Keratinocyte (primary cell): ENCODE data around the gene TMEM123. TPM values are rescaled to one million over a fixed set of nuclear protein-coding genes. Genes with fewer than 3 reads are reported as not detected.

Experiments used
- DNase-seq: peaks from one replicate; pipeline ENCODE4 v3.0.0-alpha.2; 2011; ENCODE audit warnings: low read depth, missing footprints, low spot score
- FAIRE-seq: peaks from 2 replicates; lab custom pipeline; 2011; peaks lifted over from hg19 to GRCh38; lab: Jason Lieb, UNC
- H2AFZ ChIP-seq: 2 replicates; pipeline ENCODE4 v1.6.0; 2012; ENCODE audit warnings: low read length, control low read depth, inconsistent platforms; ENCODE audit not compliant: control insufficient read depth
- H3K27ac ChIP-seq: 2 replicates; pipeline ENCODE4 v1.5.1; 2011; ENCODE audit warnings: low read length; ENCODE audit not compliant: control insufficient read depth, insufficient read depth
- H3K27me3 ChIP-seq: 3 replicates; pipeline ENCODE4 v1.6.0; 2011; ENCODE audit warnings: low read length; ENCODE audit not compliant: control insufficient read depth, insufficient read depth; ENCODE audit errors: extremely low read depth
- H3K36me3 ChIP-seq, 2 experiments: 2 replicates in 1 of 2; 3 replicates in 1 of 2; pipeline ENCODE4 v1.5.1; 2011; ENCODE audit warnings: low read length in 2 of 2, mild to moderate bottlenecking in 1 of 2; ENCODE audit not compliant: control insufficient read depth in 2 of 2, insufficient read depth in 2 of 2; ENCODE audit errors: extremely low read depth in 1 of 2
- H3K4me1 ChIP-seq: 3 replicates; pipeline ENCODE4 v1.5.1; 2011; ENCODE audit warnings: low read length; ENCODE audit not compliant: control insufficient read depth, insufficient read depth; ENCODE audit errors: extremely low read depth
- H3K4me2 ChIP-seq: 3 replicates; pipeline ENCODE4 v1.6.0; 2011; ENCODE audit warnings: low read depth, low read length; ENCODE audit not compliant: control insufficient read depth, insufficient read depth; ENCODE audit errors: extremely low read depth
- H3K4me3 ChIP-seq, 3 experiments: fragments of 200-600 bp in 1 of 3; sonication (generic) in 1 of 3; 2 replicates in 2 of 3; 3 replicates in 1 of 3; pipeline ENCODE4 v1.5.1; 2011 to 2016; ENCODE audit warnings: low read length in 3 of 3, mild to moderate bottlenecking in 3 of 3, control low read depth in 2 of 3, inconsistent platforms in 1 of 3, low read depth in 1 of 3, mixed read lengths in 1 of 3, mixed run types in 1 of 3, moderate library complexity in 1 of 3; ENCODE audit not compliant: control insufficient read depth in 2 of 3, insufficient read depth in 2 of 3; ENCODE audit errors: extremely low read depth in 1 of 3
- H3K79me2 ChIP-seq: 2 replicates; pipeline ENCODE4 v1.6.0; 2012; ENCODE audit warnings: low read length; ENCODE audit not compliant: control insufficient read depth, insufficient read depth
- H3K9ac ChIP-seq: 3 replicates; pipeline ENCODE4 v1.6.0; 2011; ENCODE audit warnings: low read length; ENCODE audit not compliant: control insufficient read depth, insufficient read depth; ENCODE audit errors: extremely low read depth
- H3K9me1 ChIP-seq: 3 replicates; pipeline ENCODE4 v1.6.0; 2011; ENCODE audit warnings: low read length; ENCODE audit not compliant: control insufficient read depth, insufficient read depth; ENCODE audit errors: extremely low read depth
- H3K9me3 ChIP-seq: 2 replicates; pipeline ENCODE4 v1.5.1; 2012; ENCODE audit warnings: low read depth, low read length; ENCODE audit not compliant: control insufficient read depth
- H4K20me1 ChIP-seq: 3 replicates; pipeline ENCODE4 v1.6.0; 2011; ENCODE audit warnings: low read length; ENCODE audit not compliant: control insufficient read depth, insufficient read depth; ENCODE audit errors: extremely low read depth
- CTCF ChIP-seq, 3 experiments: IDR thresholded peaks in 1 of 3; conservative IDR thresholded peaks in 1 of 3; optimal IDR thresholded peaks in 1 of 3; 2 replicates in 2 of 3; 3 replicates in 1 of 3; pipeline versions ENCODE3 to v1.5.1; 2011; ENCODE audit warnings: low read length in 3 of 3, mild to moderate bottlenecking in 3 of 3, moderate library complexity in 2 of 3, control low read depth in 1 of 3, inconsistent platforms in 1 of 3; ENCODE audit not compliant: insufficient read depth in 2 of 3; ENCODE audit errors: extremely low read depth in 1 of 3
- EZH2 ChIP-seq: IDR thresholded peaks from one replicate; pipeline ENCODE4 v1.6.1; 2012; ENCODE audit warnings: inconsistent platforms, mild to moderate bottlenecking, low read length, moderate library complexity
- dilution Hi-C: fragments of 300-500 bp; cut with MboI; formaldehyde crosslinking; loops from one replicate; pipeline ENCODE4 v1.7.0; 2020; ENCODE audit warnings: low sequenced_read_pairs; ENCODE audit not compliant: extremely low pct_ligation_motif_present
- polyA plus RNA-seq, 5 experiments: library from polyadenylated mRNA; depleted of rRNA in 3 of 5; stranded (reverse) in 3 of 5; stranded (forward) in 1 of 5; unstranded in 1 of 5; fragments of >200 nt; gene quantifications; 1 replicate in 1 of 5; 2 replicates in 3 of 5; 3 replicates in 1 of 5; pipeline versions ENCODE4 v1.2.1 to v1.2.3, GENCODE V29; 2011 to 2012; ENCODE audit warnings: missing spikeins in 2 of 5, low read depth in 1 of 5, low replicate concordance in 1 of 5

Gene TMEM123
- polyA plus RNA-seq, 1 donor (not counting 4 experiments of a cell fraction or from before 2014, with no cell fraction given): 408 TPM

- H3K9ac ChIP-seq: no peak overlapping the region
- no peak overlapping the region for H3K4me3 ChIP-seq
- no peaks in the 10 kb centered on the region for H3K9me1 ChIP-seq
- no peak overlapping the region for H2AFZ ChIP-seq
- peaks cover 6% of the 10 kb centered on the region for H3K9me3 ChIP-seq
- no peak overlapping the region for H3K27ac ChIP-seq
- dilution Hi-C loops: no loop called here
- peaks cover 43% of the 10 kb centered on the region for H3K79me2 ChIP-seq
- no peak overlapping the region for H3K4me2 ChIP-seq
- FAIRE-seq (no peak), DNase-seq (no peak)
- no peaks in the 10 kb centered on the region for H3K27me3 ChIP-seq
- H3K36me3 ChIP-seq: peaks cover 3 to 4% of the 10 kb centered on the region in 2 experiments
- H3K4me1 ChIP-seq: no peaks in the 10 kb centered on the region
- no peak for TF ChIP-seq EZH2
- no peak for TF ChIP-seq CTCF (optimal IDR thresholded peaks at IDR 0.05 in 1 of 3, IDR thresholded peaks at IDR 0.05 in 1 of 3, conservative IDR thresholded peaks at IDR 0.05 in 1 of 3; ENCODE audit: extremely low read depth in 1 of 3, insufficient read depth in 2 of 3, low read length in 3 of 3)
- H4K20me1 ChIP-seq: no peaks in the 10 kb centered on the region
Observed at GRCh38 chr11:102436976-102437375, 15.6 kb downstream of the TMEM123 start.

- DNase-seq: no peak
Observed at GRCh38 chr11:102436561-102436960, 16.0 kb downstream of the TMEM123 start.

More at GRCh38 chr11:102436561-102436960, 16.0 kb downstream of the TMEM123 start:
- peaks cover 43% of the 10 kb centered on the region for H3K79me2 ChIP-seq
- H3K27ac ChIP-seq: no peak overlapping the region
- no peaks in the 10 kb centered on the region for H3K4me1 ChIP-seq
- no peaks in the 10 kb centered on the region for H3K27me3 ChIP-seq
- H3K36me3 ChIP-seq: peaks cover 3 to 4% of the 10 kb centered on the region in 2 experiments
- H3K9me3 ChIP-seq: peaks cover 6% of the 10 kb centered on the region
- no peaks in the 10 kb centered on the region for H4K20me1 ChIP-seq
- FAIRE-seq: no peak
- no peak for TF ChIP-seq CTCF (optimal IDR thresholded peaks at IDR 0.05 in 1 of 3, IDR thresholded peaks at IDR 0.05 in 1 of 3, conservative IDR thresholded peaks at IDR 0.05 in 1 of 3; ENCODE audit: extremely low read depth in 1 of 3, insufficient read depth in 2 of 3, low read length in 3 of 3)
- no peak for TF ChIP-seq EZH2
- no peak overlapping the region for H2AFZ ChIP-seq
- no peaks in the 10 kb centered on the region for H3K9me1 ChIP-seq
- dilution Hi-C loops: no loop called here
- H3K4me3 ChIP-seq: no peak overlapping the region
- H3K4me2 ChIP-seq: no peak overlapping the region
- no peak overlapping the region for H3K9ac ChIP-seq
